Endodermal cell (in vitro differentiated cells): Measurements from ENCODE around the gene UBA5. TPM values are rescaled to one million over a fixed set of nuclear protein-coding genes. Genes with fewer than 3 reads are reported as not detected.

ENCODE experiments used
- DNase-seq: peaks from one replicate; pipeline ENCODE4 v3.0.0-alpha.2; 2017
- H3K27ac ChIP-seq: 2 replicates; pipeline ENCODE4 v1.5.1; 2013; ENCODE audit warnings: mild to moderate bottlenecking, low read depth, low read length, moderate library complexity
- H3K27me3 ChIP-seq: 2 replicates; pipeline ENCODE4 v1.6.1; 2013; ENCODE audit warnings: mild to moderate bottlenecking, low read length, moderate library complexity; ENCODE audit not compliant: insufficient read depth, control insufficient read depth, poor library complexity, severe bottlenecking
- H3K36me3 ChIP-seq: 2 replicates; pipeline ENCODE4 v1.7.0; 2013; ENCODE audit warnings: mild to moderate bottlenecking, low read length, moderate library complexity; ENCODE audit not compliant: control insufficient read depth, insufficient read depth
- H3K4me1 ChIP-seq: one replicate; pipeline ENCODE4 v1.7.0; 2013; ENCODE audit warnings: low read length; ENCODE audit not compliant: control insufficient read depth, insufficient read depth
- H3K4me3 ChIP-seq: 2 replicates; pipeline ENCODE4 v1.5.1; 2013; ENCODE audit warnings: mild to moderate bottlenecking, low read length, moderate library complexity
- H3K9ac ChIP-seq: 2 replicates; pipeline ENCODE4 v1.6.1; 2013; ENCODE audit warnings: mild to moderate bottlenecking, low read length, moderate library complexity; ENCODE audit not compliant: poor library complexity, severe bottlenecking; ENCODE audit errors: extremely low read depth
- H3K9me3 ChIP-seq: 2 replicates; pipeline ENCODE4 v1.6.1; 2013; ENCODE audit warnings: mild to moderate bottlenecking, low read length, moderate library complexity; ENCODE audit not compliant: control insufficient read depth
- H3K27ac Mint-ChIP-seq: 2 replicates; pipeline ENCODE4 v1.8.0; 2020; ENCODE audit warnings: mixed read lengths
- H3K27me3 Mint-ChIP-seq: 2 replicates; pipeline ENCODE4 v1.8.0; 2021; ENCODE audit warnings: mild to moderate bottlenecking, mixed read lengths; ENCODE audit not compliant: insufficient read depth
- H3K36me3 Mint-ChIP-seq: 2 replicates; pipeline ENCODE4 v1.8.0; 2020; ENCODE audit warnings: low read depth, mixed read lengths
- H3K4me1 Mint-ChIP-seq: 2 replicates; pipeline ENCODE4 v1.8.0; 2020; ENCODE audit warnings: mixed read lengths
- H3K4me3 Mint-ChIP-seq: 2 replicates; pipeline ENCODE4 v1.8.0; 2020; ENCODE audit warnings: mild to moderate bottlenecking, moderate library complexity, mixed read lengths
- H3K9me3 Mint-ChIP-seq: 2 replicates; pipeline ENCODE4 v1.8.0; 2020; ENCODE audit warnings: mild to moderate bottlenecking, mixed read lengths
- CTCF ChIP-seq: fragments of 200-600 bp; sonication (generic); conservative IDR thresholded peaks from 2 replicates; pipeline ENCODE4 v1.5.0; 2021; ENCODE audit warnings: antibody characterized with exemption, mild to moderate bottlenecking
- WGBS, 2 experiments: methylation state at CpG; one replicate each; pipeline versions ENCODE4 v1.1.5 to v1.1.7; 2013; ENCODE audit warnings: missing lambda C conversion rate in 2 of 2, mixed read lengths in 1 of 2; ENCODE audit not compliant: insufficient coverage in 1 of 2, insufficient read length in 1 of 2; 5-methylcytosine and 5-hydroxymethylcytosine counted together
- total RNA-seq, 2 donors: library from RNA; stranded (reverse); fragmentation: NEBNext Ultra II Directional in 1 of 2; extraction: Animal tissue kit (Norgen Biotek cat#: 25700) in 1 of 2; gene quantifications; 2 replicates in 1 of 2; 3 replicates in 1 of 2; pipeline ENCODE4 v1.2.1, GENCODE V29; 2021

Gene UBA5
- total RNA-seq, 2 donors from 2014 or later, result 46.1 to 58.4 TPM

GRCh38 chr3:132616780-132617179 lies 43.3 kb upstream of the UBA5 start:
- no peaks in the 10 kb centered on the region for H3K4me1 ChIP-seq
- H3K27me3 ChIP-seq, result no peaks in the 10 kb centered on the region
- Mint-ChIP-seq H3K4me1 (peaks cover 6% of the 10 kb centered on the region), H3K9me3 (peaks cover 17% of the 10 kb centered on the region), H3K4me3 (no peak overlapping the region), H3K27me3 (no peaks in the 10 kb centered on the region), H3K36me3 (peaks cover 31% of the 10 kb centered on the region), H3K27ac (no peak overlapping the region)
- H3K4me3 ChIP-seq, result no peak overlapping the region
- no peak overlapping the region for H3K27ac ChIP-seq
- no peaks in the 10 kb centered on the region for H3K36me3 ChIP-seq
- no peak overlapping the region for H3K9ac ChIP-seq
- TF ChIP-seq CTCF, result no peak
- H3K9me3 ChIP-seq, result no peaks in the 10 kb centered on the region
- DNase-seq, result no peak
- 82 to 96% methylated on average over 1 of the region's 1 CpG for WGBS, 2 experiments

GRCh38 chr3:132622148-132622547 lies 38.0 kb upstream of the UBA5 start:
- H3K4me3 Mint-ChIP-seq, result no peak overlapping the region
- Histone ChIP-seq H3K4me1 (no peaks in the 10 kb centered on the region), H3K27ac (no peak overlapping the region), H3K9ac (no peak overlapping the region), H3K36me3 (peaks cover 9% of the 10 kb centered on the region), H3K9me3 (no peaks in the 10 kb centered on the region), H3K27me3 (no peaks in the 10 kb centered on the region), H3K4me3 (no peak overlapping the region)
- H3K27me3 Mint-ChIP-seq, result no peaks in the 10 kb centered on the region
- H3K27ac Mint-ChIP-seq, result no peak overlapping the region
- TF ChIP-seq CTCF, result no peak
- peaks cover 8% of the 10 kb centered on the region for H3K4me1 Mint-ChIP-seq
- peaks cover 18% of the 10 kb centered on the region for H3K36me3 Mint-ChIP-seq
- no peaks in the 10 kb centered on the region for H3K9me3 Mint-ChIP-seq
- DNase-seq, result no peak
- WGBS, 2 experiments, result 100% methylated on average over 1 of the region's 1 CpG; no CpG with 5 or more reads in 1 of the 2 experiments

DNA sequence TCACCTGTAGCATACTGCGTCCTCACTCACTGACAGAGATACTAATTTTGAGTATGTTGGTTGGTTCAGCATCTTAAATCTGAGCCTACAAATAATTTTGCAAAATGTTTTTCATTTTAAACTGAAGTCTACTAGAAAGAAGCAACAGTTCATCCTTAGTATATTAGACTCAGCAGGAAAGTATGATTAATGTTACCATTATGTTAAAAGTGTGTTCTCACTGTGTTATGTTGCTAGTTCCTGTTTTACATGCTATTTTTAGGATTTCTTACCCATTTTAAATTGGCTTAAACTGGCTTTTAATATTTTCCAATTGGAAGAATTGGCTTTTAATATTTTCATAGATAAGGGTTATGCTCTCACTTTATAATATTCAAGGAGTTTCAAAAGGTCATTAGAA lies 37.4 kb upstream of the UBA5 start:
- H3K4me1 Mint-ChIP-seq, result peaks cover 8% of the 10 kb centered on the region

More for the DNA sequence above, 37.4 kb upstream of the UBA5 start:
- H3K27ac Mint-ChIP-seq, result no peak overlapping the region
- H3K4me3 Mint-ChIP-seq, result no peak overlapping the region
- Histone ChIP-seq H3K36me3 (peaks cover 10% of the 10 kb centered on the region), H3K4me1 (no peaks in the 10 kb centered on the region), H3K27ac (no peak overlapping the region), H3K9me3 (no peaks in the 10 kb centered on the region), H3K9ac (no peak overlapping the region), H3K27me3 (no peaks in the 10 kb centered on the region), H3K4me3 (no peak overlapping the region)
- no peak for DNase-seq
- 100% methylated on average over 1 of the region's 1 CpG; no CpG with 5 or more reads in 1 of the 2 experiments for WGBS, 2 experiments
- peaks cover 18% of the 10 kb centered on the region for H3K36me3 Mint-ChIP-seq
- no peaks in the 10 kb centered on the region for H3K9me3 Mint-ChIP-seq
- no peaks in the 10 kb centered on the region for H3K27me3 Mint-ChIP-seq
- TF ChIP-seq CTCF, result no peak
